OCI-LY3 (cell line): ENCODE data around the gene MBP.

Source experiments
- CTCF ChIP-seq: fragments of 200-600, 300-600 bp; sonication (generic); IDR thresholded peaks from 2 replicates; pipeline ENCODE4 v1.5.1; 2014; ENCODE audit warnings: antibody characterized with exemption, low read length, low read depth
- EZH2phosphoT487 ChIP-seq: fragments of 200-600 bp; shearing (Covaris generic); IDR thresholded peaks from 2 replicates; pipeline ENCODE4 v1.6.1; 2018; ENCODE audit warnings: antibody characterized with exemption, mixed run types, low read depth

GRCh38 chr18:77119101-77119850, 13.3 kb downstream of the MBP start:
- TF ChIP-seq CTCF: no peak
- no peak for TF ChIP-seq EZH2phosphoT487
